ENCODE data around the gene TXNDC11.

DNA sequence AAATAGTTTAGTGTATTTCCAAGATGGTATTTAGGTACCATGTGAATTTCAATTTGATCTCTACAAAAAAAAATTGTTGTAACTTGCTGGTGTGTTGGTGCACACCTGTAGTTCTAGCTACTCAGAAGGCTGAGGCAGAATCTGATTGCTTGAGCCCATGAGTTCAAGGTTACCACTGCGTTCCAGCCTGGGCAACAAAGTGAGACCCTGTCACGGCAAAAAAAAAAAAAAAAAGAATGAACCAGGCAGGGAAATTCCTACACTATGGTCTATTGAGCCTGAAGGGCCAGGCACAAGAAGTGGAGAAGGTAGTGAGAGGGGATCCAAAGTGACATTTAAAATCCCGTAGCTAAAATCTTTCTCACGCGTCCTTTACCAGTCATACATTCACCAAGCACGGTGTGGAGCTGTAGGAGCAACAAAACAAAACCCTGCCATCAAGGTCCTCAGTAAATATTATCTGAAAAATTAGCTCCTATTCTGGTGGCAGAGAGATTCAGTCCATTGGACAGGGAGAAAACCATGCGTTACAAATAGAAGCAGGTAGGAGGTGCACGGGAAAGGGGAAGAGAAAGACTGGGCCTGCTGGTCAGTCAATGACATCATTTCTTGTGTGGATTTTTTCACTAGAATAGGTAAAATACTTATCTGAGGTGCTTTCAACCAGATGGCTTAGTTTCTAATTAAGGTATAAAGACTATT lies 27.3 kb downstream of the TXNDC11 start:
- TF ChIP-seq, protein P1, sequence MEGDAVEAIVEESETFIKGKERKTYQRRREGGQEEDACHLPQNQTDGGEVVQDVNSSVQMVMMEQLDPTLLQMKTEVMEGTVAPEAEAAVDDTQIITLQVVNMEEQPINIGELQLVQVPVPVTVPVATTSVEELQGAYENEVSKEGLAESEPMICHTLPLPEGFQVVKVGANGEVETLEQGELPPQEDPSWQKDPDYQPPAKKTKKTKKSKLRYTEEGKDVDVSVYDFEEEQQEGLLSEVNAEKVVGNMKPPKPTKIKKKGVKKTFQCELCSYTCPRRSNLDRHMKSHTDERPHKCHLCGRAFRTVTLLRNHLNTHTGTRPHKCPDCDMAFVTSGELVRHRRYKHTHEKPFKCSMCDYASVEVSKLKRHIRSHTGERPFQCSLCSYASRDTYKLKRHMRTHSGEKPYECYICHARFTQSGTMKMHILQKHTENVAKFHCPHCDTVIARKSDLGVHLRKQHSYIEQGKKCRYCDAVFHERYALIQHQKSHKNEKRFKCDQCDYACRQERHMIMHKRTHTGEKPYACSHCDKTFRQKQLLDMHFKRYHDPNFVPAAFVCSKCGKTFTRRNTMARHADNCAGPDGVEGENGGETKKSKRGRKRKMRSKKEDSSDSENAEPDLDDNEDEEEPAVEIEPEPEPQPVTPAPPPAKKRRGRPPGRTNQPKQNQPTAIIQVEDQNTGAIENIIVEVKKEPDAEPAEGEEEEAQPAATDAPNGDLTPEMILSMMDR (IDR thresholded peaks at IDR 0.05) = no peak
- TF ChIP-seq EP300 (IDR thresholded peaks at IDR 0.05) = no peak
- no peak for TF ChIP-seq POLR2A (IDR thresholded peaks at IDR 0.05)
